IMR-90 (cell line): Measurements from ENCODE around the gene RUNX3. TPM values are rescaled to one million over a fixed set of nuclear protein-coding genes. Genes with fewer than 3 reads are reported as not detected.

Source experiments
- ATAC-seq: fragments of 200-7000 bp; cut with Tn5 transposase; 2 replicates; pipeline ENCODE4 v1.9.1; 2020; ENCODE audit warnings: low read depth, mild to moderate bottlenecking, moderate library complexity
- BruUV-seq: library from RNA; stranded (reverse); fragments of 400-500 nt; replicated peaks from 2 replicates; lab custom pipeline; 2021; lab: Mats Ljungman, UMichigan
- CTCF ChIA-PET: fragments of 300-600 bp; formaldehyde crosslinking; extraction: SDS; loops from one replicate; lab custom pipeline; 2021; ENCODE audit warnings: antibody characterized with exemption; lab: Yijun Ruan, JAX
- POLR2A ChIA-PET: fragments of 300-600 bp; sonication (Branson Sonifier 250); formaldehyde crosslinking; loops from one replicate; lab custom pipeline; 2022; ENCODE audit warnings: antibody characterized with exemption; ENCODE audit not compliant: unreplicated experiment; lab: Charles Lee
- DNase-seq: peaks from one replicate; pipeline ENCODE4 v3.0.0; 2013
- H2AFZ ChIP-seq: replicated peaks from 2 replicates; pipeline ENCODE3; 2013; ENCODE audit warnings: low read length, mild to moderate bottlenecking; ENCODE audit not compliant: poor library complexity
- H2AK5ac ChIP-seq: 2 replicates; pipeline ENCODE4 v1.6.1; 2013; ENCODE audit warnings: low read depth, low read length, inconsistent platforms
- H2AK9ac ChIP-seq: replicated peaks from 2 replicates; pipeline ENCODE3; 2013; ENCODE audit warnings: mild to moderate bottlenecking, low read depth, low read length, moderate library complexity; ENCODE audit not compliant: poor library complexity
- H2BK120ac ChIP-seq: 2 replicates; pipeline ENCODE4 v1.6.1; 2013; ENCODE audit warnings: low read depth, low read length, inconsistent platforms
- H2BK15ac ChIP-seq: 3 replicates; pipeline ENCODE4 v1.6.1; 2013; ENCODE audit warnings: low read depth, low read length, inconsistent platforms
- H2BK20ac ChIP-seq: 2 replicates; pipeline ENCODE4 v1.6.1; 2013; ENCODE audit warnings: low read depth, mild to moderate bottlenecking, inconsistent platforms, low read length, moderate library complexity
- H2BK5ac ChIP-seq: 2 replicates; pipeline ENCODE4 v1.6.1; 2013; ENCODE audit warnings: mild to moderate bottlenecking, low read depth, low read length, inconsistent platforms; ENCODE audit not compliant: poor library complexity, severe bottlenecking
- H3K14ac ChIP-seq: replicated peaks from 2 replicates; pipeline ENCODE4 v1.6.1; 2013; ENCODE audit warnings: low read depth, low read length, inconsistent platforms
- H3K18ac ChIP-seq: 2 replicates; pipeline ENCODE4 v1.6.1; 2013; ENCODE audit warnings: low read depth, low read length, control low read depth
- H3K23ac ChIP-seq: 2 replicates; pipeline ENCODE4 v1.6.1; 2013; ENCODE audit warnings: low read depth, low read length, inconsistent platforms
- H3K27ac ChIP-seq: 2 replicates; pipeline ENCODE4 v1.5.1; 2013; ENCODE audit warnings: mild to moderate bottlenecking, control low read depth, low read length; ENCODE audit not compliant: insufficient read depth
- H3K27me3 ChIP-seq: 2 replicates; pipeline ENCODE4 v1.6.1; 2013; ENCODE audit warnings: low read length; ENCODE audit not compliant: control insufficient read depth, insufficient read depth
- H3K36me3 ChIP-seq: 2 replicates; pipeline ENCODE4 v1.6.1; 2013; ENCODE audit warnings: low read length, mixed read lengths; ENCODE audit not compliant: control insufficient read depth, insufficient read depth
- H3K4ac ChIP-seq: 2 replicates; pipeline ENCODE4 v1.6.1; 2013; ENCODE audit warnings: low read depth, low read length, inconsistent platforms
- H3K4me1 ChIP-seq: 2 replicates; pipeline ENCODE4 v1.6.1; 2013; ENCODE audit warnings: low read length, mixed read lengths; ENCODE audit not compliant: control insufficient read depth, insufficient read depth
- H3K4me2 ChIP-seq: 2 replicates; pipeline ENCODE4 v1.6.1; 2013; ENCODE audit warnings: low read depth, mild to moderate bottlenecking, control low read depth, low read length, moderate library complexity
- H3K4me3 ChIP-seq: 2 replicates; pipeline ENCODE4 v1.5.1; 2013; ENCODE audit warnings: low read depth, mild to moderate bottlenecking, control low read depth, low read length, moderate library complexity; ENCODE audit not compliant: insufficient read depth
- H3K56ac ChIP-seq: 2 replicates; pipeline ENCODE4 v1.6.1; 2013; ENCODE audit warnings: low read length, inconsistent platforms; ENCODE audit not compliant: insufficient read depth; ENCODE audit errors: extremely low read depth
- H3K79me1 ChIP-seq, 2 experiments: 2 replicates each; pipeline ENCODE4 v1.6.1; 2013; ENCODE audit warnings: low read length in 2 of 2, inconsistent platforms in 1 of 2, low read depth in 1 of 2
- H3K9ac ChIP-seq: 2 replicates; pipeline ENCODE4 v1.6.1; 2013; ENCODE audit warnings: low read depth, low read length, control low read depth
- H3K9me1 ChIP-seq: 2 replicates; pipeline ENCODE4 v1.6.1; 2013; ENCODE audit warnings: low read length, inconsistent platforms; ENCODE audit not compliant: insufficient read depth
- H3K9me3 ChIP-seq: 2 replicates; pipeline ENCODE4 v1.6.1; 2013; ENCODE audit warnings: low read length; ENCODE audit not compliant: control insufficient read depth, insufficient read depth
- H4K20me1 ChIP-seq: 2 replicates; pipeline ENCODE4 v1.6.1; 2013; ENCODE audit warnings: low read length, inconsistent platforms; ENCODE audit not compliant: insufficient read depth
- H4K5ac ChIP-seq: 2 replicates; pipeline ENCODE4 v1.6.1; 2013; ENCODE audit warnings: mild to moderate bottlenecking, low read depth, low read length, control low read depth
- H4K8ac ChIP-seq, 2 experiments: 2 replicates each; pipeline ENCODE4 v1.6.1; 2013; ENCODE audit warnings: low read depth in 2 of 2, low read length in 2 of 2, control low read depth in 1 of 2, inconsistent platforms in 1 of 2
- H4K91ac ChIP-seq: 2 replicates; pipeline ENCODE4 v1.6.1; 2013; ENCODE audit warnings: low read depth, low read length, inconsistent platforms; ENCODE audit not compliant: insufficient read depth
- BHLHE40 ChIP-seq: fragments of 150-350 bp; IDR thresholded peaks from 2 replicates; pipeline ENCODE4 v1.6.1; 2016; ENCODE audit warnings: mild to moderate bottlenecking, low read depth, low read length
- CEBPB ChIP-seq: IDR thresholded peaks from 2 replicates; pipeline ENCODE4 v1.6.1; 2012; ENCODE audit warnings: low read depth, low read length, improper control_type of control experiment
- CHD1 ChIP-seq: IDR thresholded peaks from 2 replicates; pipeline ENCODE4 v1.6.1; 2012; ENCODE audit warnings: low read depth, low read length, improper control_type of control experiment
- FOS ChIP-seq: fragments of 150-350 bp; IDR thresholded peaks from 2 replicates; pipeline ENCODE4 v1.6.1; 2016; ENCODE audit warnings: low read depth, low read length
- MAFK ChIP-seq: IDR thresholded peaks from 2 replicates; pipeline ENCODE4 v1.6.1; 2012; ENCODE audit warnings: low read depth, low read length, improper control_type of control experiment
- MAZ ChIP-seq: IDR thresholded peaks from 2 replicates; pipeline ENCODE4 v1.6.1; 2012; ENCODE audit warnings: low read depth, mild to moderate bottlenecking, low read length, improper control_type of control experiment, moderate library complexity, borderline replicate concordance
- POLR2A ChIP-seq: IDR thresholded peaks from 2 replicates; pipeline ENCODE4 v1.6.1; 2012; ENCODE audit warnings: mild to moderate bottlenecking, low read depth, low read length
- RAD21 ChIP-seq: IDR thresholded peaks from 2 replicates; pipeline ENCODE4 v1.6.1; 2012; ENCODE audit warnings: low read length, improper control_type of control experiment
- RCOR1 ChIP-seq: IDR thresholded peaks from 2 replicates; pipeline ENCODE4 v1.6.1; 2012; ENCODE audit warnings: mild to moderate bottlenecking, low read length, improper control_type of control experiment; ENCODE audit not compliant: insufficient replicate concordance
- RFX5 ChIP-seq: IDR thresholded peaks from 2 replicates; pipeline ENCODE4 v1.8.0; 2012; ENCODE audit warnings: low read depth, mild to moderate bottlenecking, low read length, moderate library complexity
- SMC3 ChIP-seq: fragments of 150-350 bp; IDR thresholded peaks from 2 replicates; pipeline ENCODE4 v1.6.1; 2016; ENCODE audit warnings: low read depth, mild to moderate bottlenecking, antibody characterized with exemption, low read length, moderate library complexity
- USF2 ChIP-seq: fragments of 150-350 bp; IDR thresholded peaks from 2 replicates; pipeline ENCODE4 v1.6.1; 2017; ENCODE audit warnings: mild to moderate bottlenecking, antibody characterized with exemption, low read length, low read depth
- WGBS, 2 experiments: methylation state at CpG; one replicate each; pipeline versions ENCODE4 v1.1.5 to v1.1.7; 2013; ENCODE audit warnings: missing lambda C conversion rate in 2 of 2; ENCODE audit not compliant: insufficient read length in 1 of 2; ENCODE audit errors: extremely low coverage in 2 of 2; 5-methylcytosine and 5-hydroxymethylcytosine counted together
- dilution Hi-C: fragments of 300-500 bp; cut with HindIII; formaldehyde crosslinking; loops from one replicate; pipeline ENCODE4 v1.14.3; 2018; ENCODE audit warnings: low sequenced_read_pairs; ENCODE audit not compliant: unreplicated experiment
- in situ Hi-C: fragments of 300-500 bp; cut with MboI; formaldehyde crosslinking; loops from 3 replicates; pipeline ENCODE4 v1.14.3; 2019; ENCODE audit warnings: low sequenced_read_pairs, inconsistent platforms, mixed read lengths
- intact Hi-C: fragments of 100-400 bp; cut with micrococcal nuclease; formaldehyde crosslinking; loops from 2 replicates; pipeline ENCODE4 v1.10.0; 2022
- polyA plus RNA-seq, 3 experiments: library from polyadenylated mRNA; depleted of rRNA; stranded (reverse); fragments of >200 nt; gene quantifications; 2 replicates each; pipeline ENCODE4 v1.2.3, GENCODE V29; 2012; ENCODE audit warnings: low replicate concordance in 1 of 3
- total RNA-seq: library from RNA; depleted of rRNA; stranded (reverse); fragments of >200 nt; gene quantifications from 2 replicates; pipeline ENCODE4 v1.2.3, GENCODE V29; 2012

RUNX3 gene
- total and polyA plus RNA-seq, 2 of the 4 experiments (the other 2 are of a cell fraction) = 0.07 TPM; not detected in 1

- H3K36me3 ChIP-seq = no peaks in the 10 kb centered on the region
- H2BK5ac ChIP-seq = peak overlapping the region; percentile 88
- dilution Hi-C loops = no loop called here
- peak overlapping the region; percentile 94 for H2BK20ac ChIP-seq
- peak overlapping the region; percentile 50; the same call in 1 of the 2 replicates for H3K18ac ChIP-seq
- H2BK15ac ChIP-seq = peak overlapping the region; percentile 83; the same call in 2 of the 3 replicates
- TF ChIP-seq USF2 (no peak), RAD21 (peak; percentile 27; the same call in 1 of the 2 replicates), POLR2A (no peak), CEBPB (no peak), CHD1 (no peak), RFX5 (no peak), SMC3 (peak; percentile 44), MAFK (no peak), MAZ (peak; percentile 58), BHLHE40 (peak; percentile 29; the same call in 1 of the 2 replicates), RCOR1 (peak; percentile 66), FOS (peak; percentile 71; the same call in 1 of the 2 replicates)
- peak overlapping the region; percentile 97 for H3K4ac ChIP-seq
- H3K4me2 ChIP-seq = peak overlapping the region; percentile 51; the same call in 1 of the 2 replicates
- H3K23ac ChIP-seq = peak overlapping the region; percentile 82; the same call in 1 of the 2 replicates
- H3K79me1 ChIP-seq = peaks cover 0 to 2% of the 10 kb centered on the region in 2 experiments; a peak in 1 of 4 replicates
- peak overlapping the region; percentile 69 to 96 for H4K8ac ChIP-seq
- H4K91ac ChIP-seq = peak overlapping the region; percentile 96
- ChIA-PET POLR2A (interaction anchor here (0.6 kb wide), 1 partner anchor 108 kb away, joined by 3 read pairs; no protein-coding TSS in a partner anchor), CTCF (interaction anchor here (0.7 kb wide), 1 partner anchor 63 kb away, joined by 3 read pairs; no protein-coding TSS in a partner anchor)
- H4K20me1 ChIP-seq = no peaks in the 10 kb centered on the region
- DNase-seq (peak; percentile 85), ATAC-seq (peak; percentile 86)
- peak overlapping the region; percentile 20; the same call in 1 of the 2 replicates for H3K56ac ChIP-seq
- no CpG with 5 or more reads among the region's 12 CpGs for WGBS, 2 experiments
- H3K4me3 ChIP-seq = no peak overlapping the region
- intact Hi-C loops = no loop called here
- H3K9ac ChIP-seq = no peak overlapping the region
- H2AFZ ChIP-seq = peak overlapping the region; percentile 86
- peak overlapping the region; percentile 93 for H2AK5ac ChIP-seq
- peak overlapping the region; percentile 29 for H2AK9ac ChIP-seq
- no peaks in the 10 kb centered on the region for H3K9me3 ChIP-seq
- BruUV-seq = no TSS peak
- H4K5ac ChIP-seq = peak overlapping the region; percentile 52; the same call in 1 of the 2 replicates
- peak overlapping the region; percentile 98 for H2BK120ac ChIP-seq
- H3K14ac ChIP-seq = peak overlapping the region; percentile 83; the same call in 1 of the 2 replicates
- H3K4me1 ChIP-seq = peaks cover 35% of the 10 kb centered on the region
- peak overlapping the region; percentile 65; the same call in 1 of the 2 replicates for H3K27ac ChIP-seq
- peaks cover 25% of the 10 kb centered on the region for H3K9me1 ChIP-seq
- in situ Hi-C loops = no loop called here
- H3K27me3 ChIP-seq = peaks cover 2% of the 10 kb centered on the region; the same call in 1 of the 2 replicates
Measured at GRCh38 chr1:24949331-24949881, 19.3 kb upstream of the RUNX3 start.
